IMR-90 (cell line): ENCODE data around the gene CPN2. TPM values are rescaled to one million over a fixed set of nuclear protein-coding genes. Genes with fewer than 3 reads are reported as not detected.

Experiments used
- ATAC-seq: fragments of 200-7000 bp; cut with Tn5 transposase; 2 replicates; pipeline ENCODE4 v1.9.1; 2020; ENCODE audit warnings: low read depth, mild to moderate bottlenecking, moderate library complexity
- BruUV-seq: library from RNA; stranded (reverse); fragments of 400-500 nt; replicated peaks from 2 replicates; lab custom pipeline; 2021; lab: Mats Ljungman, UMichigan
- CTCF ChIA-PET: fragments of 300-600 bp; formaldehyde crosslinking; extraction: SDS; loops from one replicate; lab custom pipeline; 2021; ENCODE audit warnings: antibody characterized with exemption; lab: Yijun Ruan, JAX
- POLR2A ChIA-PET: fragments of 300-600 bp; sonication (Branson Sonifier 250); formaldehyde crosslinking; loops from one replicate; lab custom pipeline; 2022; ENCODE audit warnings: antibody characterized with exemption; ENCODE audit not compliant: unreplicated experiment; lab: Charles Lee
- DNase-seq: peaks from one replicate; pipeline ENCODE4 v3.0.0; 2013
- H2AFZ ChIP-seq: replicated peaks from 2 replicates; pipeline ENCODE3; 2013; ENCODE audit warnings: low read length, mild to moderate bottlenecking; ENCODE audit not compliant: poor library complexity
- H2AK5ac ChIP-seq: 2 replicates; pipeline ENCODE4 v1.6.1; 2013; ENCODE audit warnings: low read depth, low read length, inconsistent platforms
- H2AK9ac ChIP-seq: replicated peaks from 2 replicates; pipeline ENCODE3; 2013; ENCODE audit warnings: mild to moderate bottlenecking, low read depth, low read length, moderate library complexity; ENCODE audit not compliant: poor library complexity
- H2BK120ac ChIP-seq: 2 replicates; pipeline ENCODE4 v1.6.1; 2013; ENCODE audit warnings: low read depth, low read length, inconsistent platforms
- H2BK15ac ChIP-seq: 3 replicates; pipeline ENCODE4 v1.6.1; 2013; ENCODE audit warnings: low read depth, low read length, inconsistent platforms
- H2BK20ac ChIP-seq: 2 replicates; pipeline ENCODE4 v1.6.1; 2013; ENCODE audit warnings: low read depth, mild to moderate bottlenecking, inconsistent platforms, low read length, moderate library complexity
- H2BK5ac ChIP-seq: 2 replicates; pipeline ENCODE4 v1.6.1; 2013; ENCODE audit warnings: mild to moderate bottlenecking, low read depth, low read length, inconsistent platforms; ENCODE audit not compliant: poor library complexity, severe bottlenecking
- H3K14ac ChIP-seq: replicated peaks from 2 replicates; pipeline ENCODE4 v1.6.1; 2013; ENCODE audit warnings: low read depth, low read length, inconsistent platforms
- H3K18ac ChIP-seq: 2 replicates; pipeline ENCODE4 v1.6.1; 2013; ENCODE audit warnings: low read depth, low read length, control low read depth
- H3K23ac ChIP-seq: 2 replicates; pipeline ENCODE4 v1.6.1; 2013; ENCODE audit warnings: low read depth, low read length, inconsistent platforms
- H3K27ac ChIP-seq: 2 replicates; pipeline ENCODE4 v1.5.1; 2013; ENCODE audit warnings: mild to moderate bottlenecking, control low read depth, low read length; ENCODE audit not compliant: insufficient read depth
- H3K27me3 ChIP-seq: 2 replicates; pipeline ENCODE4 v1.6.1; 2013; ENCODE audit warnings: low read length; ENCODE audit not compliant: control insufficient read depth, insufficient read depth
- H3K36me3 ChIP-seq: 2 replicates; pipeline ENCODE4 v1.6.1; 2013; ENCODE audit warnings: low read length, mixed read lengths; ENCODE audit not compliant: control insufficient read depth, insufficient read depth
- H3K4ac ChIP-seq: 2 replicates; pipeline ENCODE4 v1.6.1; 2013; ENCODE audit warnings: low read depth, low read length, inconsistent platforms
- H3K4me1 ChIP-seq: 2 replicates; pipeline ENCODE4 v1.6.1; 2013; ENCODE audit warnings: low read length, mixed read lengths; ENCODE audit not compliant: control insufficient read depth, insufficient read depth
- H3K4me2 ChIP-seq: 2 replicates; pipeline ENCODE4 v1.6.1; 2013; ENCODE audit warnings: low read depth, mild to moderate bottlenecking, control low read depth, low read length, moderate library complexity
- H3K4me3 ChIP-seq: 2 replicates; pipeline ENCODE4 v1.5.1; 2013; ENCODE audit warnings: low read depth, mild to moderate bottlenecking, control low read depth, low read length, moderate library complexity; ENCODE audit not compliant: insufficient read depth
- H3K56ac ChIP-seq: 2 replicates; pipeline ENCODE4 v1.6.1; 2013; ENCODE audit warnings: low read length, inconsistent platforms; ENCODE audit not compliant: insufficient read depth; ENCODE audit errors: extremely low read depth
- H3K79me1 ChIP-seq, 2 experiments: 2 replicates each; pipeline ENCODE4 v1.6.1; 2013; ENCODE audit warnings: low read length in 2 of 2, inconsistent platforms in 1 of 2, low read depth in 1 of 2
- H3K9ac ChIP-seq: 2 replicates; pipeline ENCODE4 v1.6.1; 2013; ENCODE audit warnings: low read depth, low read length, control low read depth
- H3K9me1 ChIP-seq: 2 replicates; pipeline ENCODE4 v1.6.1; 2013; ENCODE audit warnings: low read length, inconsistent platforms; ENCODE audit not compliant: insufficient read depth
- H3K9me3 ChIP-seq: 2 replicates; pipeline ENCODE4 v1.6.1; 2013; ENCODE audit warnings: low read length; ENCODE audit not compliant: control insufficient read depth, insufficient read depth
- H4K20me1 ChIP-seq: 2 replicates; pipeline ENCODE4 v1.6.1; 2013; ENCODE audit warnings: low read length, inconsistent platforms; ENCODE audit not compliant: insufficient read depth
- H4K5ac ChIP-seq: 2 replicates; pipeline ENCODE4 v1.6.1; 2013; ENCODE audit warnings: mild to moderate bottlenecking, low read depth, low read length, control low read depth
- H4K8ac ChIP-seq, 2 experiments: 2 replicates each; pipeline ENCODE4 v1.6.1; 2013; ENCODE audit warnings: low read depth in 2 of 2, low read length in 2 of 2, control low read depth in 1 of 2, inconsistent platforms in 1 of 2
- H4K91ac ChIP-seq: 2 replicates; pipeline ENCODE4 v1.6.1; 2013; ENCODE audit warnings: low read depth, low read length, inconsistent platforms; ENCODE audit not compliant: insufficient read depth
- BHLHE40 ChIP-seq: fragments of 150-350 bp; IDR thresholded peaks from 2 replicates; pipeline ENCODE4 v1.6.1; 2016; ENCODE audit warnings: mild to moderate bottlenecking, low read depth, low read length
- CHD1 ChIP-seq: IDR thresholded peaks from 2 replicates; pipeline ENCODE4 v1.6.1; 2012; ENCODE audit warnings: low read depth, low read length, improper control_type of control experiment
- USF2 ChIP-seq: fragments of 150-350 bp; IDR thresholded peaks from 2 replicates; pipeline ENCODE4 v1.6.1; 2017; ENCODE audit warnings: mild to moderate bottlenecking, antibody characterized with exemption, low read length, low read depth
- WGBS, 2 experiments: methylation state at CpG; one replicate each; pipeline versions ENCODE4 v1.1.5 to v1.1.7; 2013; ENCODE audit warnings: missing lambda C conversion rate in 2 of 2; ENCODE audit not compliant: insufficient read length in 1 of 2; ENCODE audit errors: extremely low coverage in 2 of 2; 5-methylcytosine and 5-hydroxymethylcytosine counted together
- dilution Hi-C: fragments of 300-500 bp; cut with HindIII; formaldehyde crosslinking; loops from one replicate; pipeline ENCODE4 v1.14.3; 2018; ENCODE audit warnings: low sequenced_read_pairs; ENCODE audit not compliant: unreplicated experiment
- in situ Hi-C: fragments of 300-500 bp; cut with MboI; formaldehyde crosslinking; loops from 3 replicates; pipeline ENCODE4 v1.14.3; 2019; ENCODE audit warnings: low sequenced_read_pairs, inconsistent platforms, mixed read lengths
- intact Hi-C: fragments of 100-400 bp; cut with micrococcal nuclease; formaldehyde crosslinking; loops from 2 replicates; pipeline ENCODE4 v1.10.0; 2022
- polyA plus RNA-seq, 3 experiments: library from polyadenylated mRNA; depleted of rRNA; stranded (reverse); fragments of >200 nt; gene quantifications; 2 replicates each; pipeline ENCODE4 v1.2.3, GENCODE V29; 2012; ENCODE audit warnings: low replicate concordance in 1 of 3
- total RNA-seq: library from RNA; depleted of rRNA; stranded (reverse); fragments of >200 nt; gene quantifications from 2 replicates; pipeline ENCODE4 v1.2.3, GENCODE V29; 2012

The CPN2 gene
- total and polyA plus RNA-seq, 2 of the 4 experiments (the other 2 are of a cell fraction), result 0.07 TPM; not detected in 1

DNA sequence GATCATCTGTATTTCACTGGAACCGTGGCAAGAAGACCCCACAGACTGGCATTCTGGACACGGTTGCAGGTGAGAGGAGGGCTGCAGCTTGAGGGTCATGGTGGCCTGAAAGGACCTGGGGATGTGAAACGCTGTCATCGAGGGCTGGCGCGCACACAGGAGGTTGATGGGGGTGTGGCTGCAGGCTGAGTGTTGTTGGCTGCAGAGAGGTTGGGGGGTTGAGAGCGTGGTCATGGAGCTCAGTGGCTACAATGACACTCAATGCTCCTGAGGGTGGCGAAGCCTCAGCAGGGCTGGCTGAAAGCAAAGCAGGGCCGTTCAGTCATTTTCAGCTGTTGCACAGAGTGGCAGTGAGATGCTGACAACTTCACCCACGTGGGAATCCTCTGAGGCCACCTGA lies 21.0 kb downstream of the CPN2 start (continued):
- TF ChIP-seq CHD1, result no peak

DNA sequence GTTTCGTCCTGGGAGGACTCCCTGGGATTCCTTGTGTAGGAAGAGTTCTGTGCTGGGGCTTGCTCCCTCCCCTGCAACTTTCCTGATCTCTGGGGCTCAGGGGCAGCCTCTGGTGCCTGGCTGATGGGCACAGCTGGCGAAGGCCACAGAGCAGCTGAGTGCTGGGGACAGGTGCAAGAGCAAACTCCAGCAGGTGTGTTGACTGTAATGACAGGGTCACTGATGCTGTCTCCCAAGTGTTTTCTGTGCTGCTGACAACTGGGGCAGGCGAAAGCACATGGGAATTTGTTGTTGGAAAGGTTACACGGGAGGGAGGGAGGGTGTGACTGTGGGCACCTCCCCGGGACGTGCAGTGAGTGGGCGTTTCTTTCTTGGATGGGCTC lies 21.6 kb downstream of the CPN2 start:
- Histone ChIP-seq H4K5ac (no peak overlapping the region), H2BK20ac (no peak overlapping the region), H3K18ac (no peak overlapping the region), H3K56ac (no peak overlapping the region), H3K23ac (no peak overlapping the region), H3K9me3 (no peaks in the 10 kb centered on the region), H3K4me3 (no peak overlapping the region), H2BK15ac (no peak overlapping the region), H3K27ac (no peak overlapping the region), H2AK9ac (no peak overlapping the region), H3K4ac (no peak overlapping the region), H3K4me2 (no peak overlapping the region), H2AK5ac (peak overlapping the region; percentile 11; the same call in 1 of the 2 replicates), H3K14ac (no peak overlapping the region), H3K4me1 (peaks cover 10% of the 10 kb centered on the region), H3K36me3 (no peaks in the 10 kb centered on the region), H2BK5ac (no peak overlapping the region), H4K20me1 (peaks cover 3% of the 10 kb centered on the region; the same call in 1 of the 2 replicates), H3K9me1 (peaks cover 24% of the 10 kb centered on the region), H4K8ac (no peak overlapping the region), H2BK120ac (no peak overlapping the region), H4K91ac (no peak overlapping the region), H2AFZ (peak overlapping the region; percentile 44), H3K79me1 (peaks cover 0 to 8% of the 10 kb centered on the region in 2 experiments; a peak in 1 of 4 replicates), H3K27me3 (no peaks in the 10 kb centered on the region), H3K9ac (no peak overlapping the region)
- WGBS, 2 experiments, result 92% methylated on average over 2 of the region's 7 CpGs; no CpG with 5 or more reads in 1 of the 2 experiments
- dilution Hi-C loops, result no loop called here
- ChIA-PET POLR2A (no interaction called here), CTCF (interaction anchor here (1.0 kb wide), 1 partner anchor 14 kb away, joined by 3 read pairs; no protein-coding TSS in a partner anchor)
- DNase-seq (no peak), ATAC-seq (no peak)
- TF ChIP-seq USF2 (no peak), BHLHE40 (no peak), CHD1 (no peak)
- intact Hi-C loops, result no loop called here
- in situ Hi-C loops, result loop anchor here (25.0 kb wide), 1 partner anchor 533 kb away; no protein-coding TSS in a partner anchor
- no TSS peak for BruUV-seq
